COLO668 (cell line): ENCODE data around the gene ATP6V1D.
A peak's percentile ranks its signal among the peaks of the same experiment; 100 is the strongest.
"Not testable (repeated sequence)": the region's sequence is repeated elsewhere in the genome, so short reads cannot be mapped to it uniquely, and the experiment has no call there.

Source experiments
- DNase-seq: peaks from one replicate; lab custom pipeline; 2025; ENCODE audit not compliant: unreplicated experiment; lab: John Stamatoyannopoulos, UW

Gene ATP6V1D

DNA sequence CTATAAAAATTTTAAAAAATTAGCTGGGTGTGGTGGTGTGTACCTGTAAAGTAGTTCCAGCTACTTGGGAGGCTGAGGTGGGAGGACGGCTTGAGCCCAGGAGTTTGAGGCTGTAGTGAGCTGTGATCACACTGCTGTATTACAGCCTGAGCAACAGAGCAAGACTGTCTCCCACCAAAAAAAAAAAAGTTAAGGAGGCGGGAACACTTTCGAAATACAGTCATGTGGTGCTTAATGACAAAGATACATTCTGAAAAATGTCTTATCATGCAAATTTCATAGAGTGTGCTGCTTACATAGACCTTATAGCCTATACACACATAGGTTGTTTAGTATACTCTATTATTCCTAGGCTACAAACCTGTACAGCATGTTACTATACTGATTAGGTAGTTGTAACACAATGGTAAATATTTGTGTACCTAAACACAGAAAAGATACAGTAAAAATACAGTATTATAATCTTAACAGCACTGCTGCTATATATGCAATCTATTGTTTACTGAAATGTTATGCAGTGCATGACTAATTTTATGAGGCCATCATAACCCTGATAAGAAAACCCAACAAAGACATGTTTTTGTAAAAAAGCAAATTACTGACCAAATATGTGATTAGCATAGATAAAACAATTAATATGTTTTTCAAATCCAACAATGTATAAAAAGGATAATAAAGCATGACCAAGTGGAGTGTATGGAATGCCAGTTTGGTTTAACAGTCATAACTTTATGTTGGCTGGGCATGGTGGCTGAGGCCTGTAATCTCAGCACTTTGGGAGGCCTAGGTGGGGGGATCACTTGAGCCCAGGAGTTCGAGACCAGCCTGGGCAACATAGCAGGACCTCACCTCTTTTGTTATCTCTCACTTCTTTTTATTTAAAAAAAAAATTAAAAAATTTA lies 11.9 kb upstream of the ATP6V1D start:
- no peak for DNase-seq

- DNase-seq, result no peak
These were observed 11.2 kb upstream of the ATP6V1D start for GRCh38 chr14:67370830-67371229.

- DNase-seq, result no peak
These were observed 5.9 kb upstream of the ATP6V1D start for GRCh38 chr14:67365476-67365875.

DNA sequence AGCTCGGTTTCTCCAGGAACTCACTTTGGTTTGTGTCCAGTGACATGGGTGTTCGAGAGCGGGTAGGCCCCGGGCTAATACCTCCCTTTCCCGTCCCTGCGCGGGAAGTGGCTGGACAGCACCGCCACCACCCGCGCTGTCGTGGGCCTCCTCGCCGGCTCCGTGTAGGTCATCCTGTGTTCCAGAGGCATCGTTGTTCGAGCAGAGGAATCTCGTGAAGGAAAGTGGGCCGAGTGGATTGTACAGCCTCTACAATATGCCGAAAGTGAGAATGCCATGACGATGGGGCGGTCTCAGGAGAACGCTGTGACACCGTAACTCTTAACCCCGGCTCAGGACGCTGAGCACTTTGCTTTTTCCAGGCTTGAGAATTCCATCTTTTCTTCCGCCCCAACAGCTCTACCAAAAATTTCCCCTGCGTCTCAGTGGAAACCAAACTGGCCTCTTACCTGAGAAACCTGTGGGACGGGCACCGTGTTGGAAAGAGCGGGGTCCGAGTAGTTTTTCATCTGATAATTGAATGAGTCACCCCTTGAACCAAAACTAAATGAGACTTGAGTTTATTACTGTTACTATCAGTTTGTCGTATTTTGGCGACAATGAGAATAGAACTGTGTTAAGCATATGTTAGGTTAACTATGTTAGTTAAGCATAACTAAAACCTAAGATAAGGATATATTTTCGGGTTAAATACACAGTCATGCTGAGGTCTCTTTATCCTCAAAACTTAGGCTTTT lies 1.0 kb upstream of the ATP6V1D start:
- no peak for DNase-seq

DNA sequence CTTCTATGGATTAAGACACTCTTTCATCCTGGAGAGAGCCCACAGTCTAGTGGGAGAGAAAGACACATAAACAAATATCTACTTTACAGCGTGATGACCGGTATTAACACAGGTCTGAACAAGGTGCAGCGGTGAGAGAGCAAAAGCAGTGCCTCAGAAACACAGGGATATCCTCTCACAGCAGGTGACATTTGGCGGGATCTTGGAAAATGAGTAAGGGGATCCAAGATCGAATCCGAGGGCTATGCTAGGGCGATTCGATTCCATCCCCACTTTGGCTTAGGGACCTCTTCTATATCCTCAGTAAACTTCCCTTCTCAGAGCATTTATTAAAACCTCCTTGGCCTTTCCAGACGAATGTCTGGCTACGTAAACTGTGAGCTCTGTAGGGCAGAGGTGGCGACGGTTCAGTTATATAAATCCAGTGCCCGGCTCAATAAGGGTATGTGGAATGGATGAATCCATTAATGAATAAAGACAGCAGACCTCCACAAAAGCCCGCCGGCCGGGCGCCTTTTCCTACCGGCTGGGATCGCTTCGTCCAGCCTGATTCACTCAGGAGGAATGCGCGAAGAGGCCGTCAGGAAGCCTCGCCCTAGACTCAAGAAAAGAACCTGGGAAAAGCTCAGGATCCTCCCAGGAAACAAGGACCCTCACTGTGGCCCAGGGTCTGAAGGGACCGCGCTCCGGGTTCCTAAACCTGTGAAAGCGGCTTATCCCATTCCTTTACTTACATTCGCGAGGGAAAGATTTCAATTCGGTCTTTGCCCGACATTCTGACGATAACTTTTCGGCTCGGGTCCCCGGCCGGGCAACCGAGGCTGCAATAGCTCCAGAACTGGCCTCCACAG lies 455 bp downstream of the ATP6V1D start:
- peak; percentile 44 for DNase-seq

DNA sequence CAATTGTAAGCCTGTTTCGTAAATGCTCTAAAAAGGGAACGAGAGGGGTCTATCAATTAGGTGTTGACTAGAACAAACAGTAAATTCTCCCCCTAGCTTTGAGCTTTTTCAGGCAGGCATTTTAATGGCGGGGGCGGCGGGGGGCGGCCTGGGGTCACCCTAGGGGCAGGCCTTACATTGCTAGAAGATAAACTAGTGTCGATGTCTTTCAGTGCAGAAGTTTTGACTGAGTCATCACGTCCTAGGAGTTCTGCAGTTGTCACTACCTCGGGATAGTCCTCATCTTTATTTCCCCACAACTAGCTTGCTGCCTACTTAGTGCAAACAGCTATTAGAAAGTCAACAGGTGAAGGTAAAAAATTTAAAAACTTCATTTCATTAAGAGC lies 1.6 kb downstream of the ATP6V1D start:
- no peak for DNase-seq

- DNase-seq, result no peak
These were observed 2.2 kb downstream of the ATP6V1D start for GRCh38 chr14:67357186-67357968.

DNA sequence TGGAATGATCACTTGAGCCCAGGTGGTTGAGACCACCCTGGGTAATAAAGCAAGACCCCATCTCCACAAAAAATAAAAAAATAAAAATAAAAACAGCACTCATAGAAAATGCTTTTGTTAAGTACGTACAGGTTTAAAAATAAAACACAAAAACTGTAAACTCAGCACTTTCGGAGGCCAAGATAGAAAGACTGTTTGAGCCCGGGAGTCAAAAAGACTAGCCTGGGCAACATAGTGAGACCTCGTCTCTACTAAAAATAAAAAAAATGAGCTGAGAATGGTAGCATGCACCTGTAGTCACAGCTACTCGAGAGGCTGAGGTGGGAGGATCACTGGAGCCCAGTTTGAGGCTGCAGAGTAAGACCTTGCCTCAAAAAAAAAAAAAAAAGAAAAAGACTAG lies 7.5 kb downstream of the ATP6V1D start:
- no peak for DNase-seq

- DNase-seq, result no peak
These were observed 14.0 kb downstream of the ATP6V1D start for GRCh38 chr14:67345583-67345982.

GRCh38 chr14:67343601-67344230 lies 15.9 kb downstream of the ATP6V1D start:
- no peak for DNase-seq

- not testable (repeated sequence) for DNase-seq
These were observed 18.4 kb downstream of the ATP6V1D start for GRCh38 chr14:67341231-67341630.

DNA sequence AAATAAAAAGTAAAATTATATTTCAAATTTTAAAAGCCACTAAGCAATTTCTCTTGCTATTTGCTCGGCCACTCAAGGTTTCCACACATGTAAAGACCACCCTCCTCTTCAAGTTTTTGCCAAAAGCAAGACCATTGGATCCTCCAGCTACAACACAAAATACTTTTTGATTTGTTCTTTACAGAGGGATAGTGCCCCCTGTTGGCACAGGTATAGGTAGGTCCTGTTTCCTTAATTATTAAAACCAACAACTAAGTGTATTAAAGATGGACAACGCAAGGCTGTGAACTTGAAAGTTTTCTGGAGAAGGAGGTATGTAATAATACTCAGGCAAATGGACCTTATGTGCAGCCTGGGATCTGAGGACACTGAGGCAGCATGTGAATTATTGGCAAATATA lies 23.8 kb downstream of the ATP6V1D start:
- DNase-seq, result peak; percentile 15

DNA sequence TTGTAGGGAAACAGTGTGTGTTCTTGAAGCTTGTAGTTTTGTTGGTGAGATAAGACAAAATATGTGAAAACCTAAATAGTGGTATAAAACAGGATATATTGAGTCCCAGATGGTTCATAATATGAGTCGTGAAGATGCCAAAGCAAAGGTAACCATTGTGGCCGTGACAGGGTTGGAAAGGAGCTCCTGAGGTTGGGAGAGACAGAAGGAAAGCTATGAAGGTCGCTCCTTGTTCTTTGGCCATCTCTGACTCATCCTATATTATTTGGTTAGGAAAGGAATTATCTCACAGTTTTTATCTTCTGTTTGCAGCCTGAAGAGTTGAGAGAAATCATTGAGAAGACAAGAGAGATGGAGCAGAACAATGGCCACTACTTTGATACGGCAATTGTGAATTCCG lies 27.1 kb downstream of the ATP6V1D start:
- no peak for DNase-seq

DNA sequence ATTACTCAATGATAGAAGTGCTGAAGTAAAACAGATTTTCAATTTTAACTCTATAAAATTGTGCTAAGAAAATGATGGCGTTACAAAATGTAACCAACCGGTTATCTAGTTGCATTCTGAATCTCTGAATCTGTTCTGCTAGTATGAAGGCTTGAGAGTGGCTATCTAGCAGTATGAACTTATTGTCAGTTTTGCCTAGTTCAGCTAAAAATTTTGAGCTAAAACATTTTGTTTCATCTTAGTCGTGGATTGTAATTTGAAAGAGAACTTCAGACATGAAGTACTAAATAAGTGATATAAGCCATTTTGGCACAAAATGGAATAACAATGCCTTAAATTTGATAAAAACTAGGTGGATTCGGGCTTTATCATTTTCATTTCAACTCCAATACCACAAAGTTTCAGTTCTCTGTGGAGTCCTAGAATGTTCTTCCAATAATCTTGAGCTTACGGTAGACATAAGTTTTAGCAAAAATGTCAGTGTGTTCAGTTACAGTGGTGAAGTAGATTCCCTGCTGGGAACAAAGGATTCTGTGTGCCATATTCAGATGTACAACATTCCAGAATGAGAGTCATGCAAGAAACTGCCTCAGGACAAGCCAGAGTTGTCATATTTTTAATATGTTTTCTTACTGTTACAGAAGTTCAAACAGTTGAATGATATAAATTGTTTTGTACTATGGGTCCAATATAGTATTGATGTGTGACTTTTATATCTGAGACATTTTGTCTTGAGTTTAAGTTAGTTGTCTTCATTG lies 28.1 kb downstream of the ATP6V1D start:
- no peak for DNase-seq

- DNase-seq, result not testable (repeated sequence)
These were observed 29.9 kb downstream of the ATP6V1D start for GRCh38 chr14:67329666-67330065.

DNA sequence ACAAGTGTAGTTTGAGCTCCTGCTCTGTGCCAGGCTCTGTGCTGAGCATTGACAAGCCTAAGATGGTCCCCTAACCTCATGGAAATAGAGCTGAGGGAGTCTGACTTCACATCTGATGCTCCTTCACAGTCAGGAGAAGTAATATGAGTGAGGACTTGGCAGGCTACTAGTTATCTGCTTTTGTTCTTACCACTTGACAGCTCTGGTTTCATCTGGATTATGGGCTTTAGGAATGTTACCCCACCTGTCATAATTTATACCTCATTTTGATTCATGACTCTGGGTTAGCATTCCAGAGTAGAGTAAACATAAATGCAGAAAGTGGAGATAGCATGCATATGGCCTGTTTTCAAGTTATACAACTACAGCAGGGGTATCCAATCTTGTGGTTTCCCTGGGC lies 40.5 kb downstream of the ATP6V1D start:
- no peak for DNase-seq

DNA sequence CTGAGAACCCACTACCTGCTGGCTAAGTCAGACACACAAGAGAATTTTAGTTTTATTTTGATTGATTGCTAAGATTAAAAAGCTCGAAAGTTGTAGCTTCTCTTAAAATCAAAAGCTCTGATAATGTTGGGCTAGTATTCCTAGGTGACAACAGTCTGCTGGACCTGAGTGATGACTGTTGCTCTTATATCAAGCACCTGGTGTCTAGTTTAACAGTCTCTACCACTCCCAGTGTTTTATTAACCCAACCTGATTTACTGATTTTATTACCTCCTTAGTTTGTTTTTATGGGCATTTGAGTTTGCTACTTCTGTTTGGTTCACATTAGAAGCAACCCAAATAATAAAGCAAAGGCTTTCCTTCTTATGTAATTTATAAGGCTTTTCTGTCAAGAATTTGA lies 41.8 kb downstream of the ATP6V1D start:
- DNase-seq, result no peak

DNA sequence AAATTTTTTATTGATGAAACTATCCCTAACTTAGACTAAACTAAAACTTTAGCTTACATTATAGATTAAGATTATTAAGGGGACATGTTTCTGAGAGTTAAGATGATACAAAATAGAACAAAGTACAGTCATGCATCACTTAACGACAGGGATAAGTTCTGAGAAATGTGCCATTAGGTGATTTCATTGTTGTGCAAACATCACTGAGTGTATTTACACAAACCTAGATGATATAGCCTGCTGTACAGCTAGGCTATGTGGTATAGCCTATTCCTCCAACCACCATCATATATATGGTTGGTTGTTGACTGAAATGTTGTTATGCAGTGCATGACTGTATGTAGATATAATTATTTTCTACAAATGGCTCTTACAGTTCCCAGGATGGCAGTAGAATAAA lies 46.5 kb downstream of the ATP6V1D start:
- DNase-seq, result no peak

DNA sequence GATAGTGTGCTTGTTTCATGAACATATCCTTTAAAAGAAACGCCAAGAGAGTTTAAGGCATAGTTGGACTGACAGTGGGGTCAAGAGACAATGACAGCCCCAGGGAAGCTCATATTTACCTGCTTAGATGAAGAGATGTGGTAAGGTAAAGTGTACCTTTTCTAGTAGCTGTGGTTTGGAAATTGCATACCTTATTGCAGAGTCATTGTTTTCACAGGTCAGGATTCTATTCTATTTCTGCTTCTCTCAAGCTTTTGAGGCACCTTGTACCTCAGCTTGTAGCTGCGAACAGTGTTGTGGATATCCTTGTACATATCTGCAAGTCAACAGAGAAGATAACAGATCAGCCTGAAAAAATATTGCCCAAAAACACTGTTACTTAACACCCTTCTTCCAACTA lies 47.7 kb downstream of the ATP6V1D start:
- no peak for DNase-seq
